Right cardiac atrium (tissue), 5 donors: ENCODE measurements around the gene CYP46A1. TPM values are rescaled to one million over a fixed set of nuclear protein-coding genes. Genes with fewer than 3 reads are reported as not detected.

ENCODE experiments used
- ATAC-seq, 2 donors: fragments of 200-7000 bp; cut with Tn5 transposase; one replicate each; pipeline versions ENCODE4 v1.8.0 to v1.9.1; 2020; ENCODE audit warnings: moderate library complexity in 2 of 2, mild to moderate bottlenecking in 1 of 2
- DNase-seq, 3 donors: peaks; one replicate each; pipeline ENCODE4 v3.0.0-alpha.2; 2020
- H3K27ac ChIP-seq: one replicate; pipeline ENCODE4 v1.5.1; 2013; ENCODE audit warnings: mild to moderate bottlenecking, low read length, control low read depth, moderate library complexity
- H3K27me3 ChIP-seq: one replicate; pipeline ENCODE4 v1.6.1; 2013; ENCODE audit not compliant: control insufficient read depth, insufficient read depth
- H3K4me1 ChIP-seq: one replicate; pipeline ENCODE4 v1.6.1; 2013; ENCODE audit warnings: low read length; ENCODE audit not compliant: control insufficient read depth, insufficient read depth
- H3K4me3 ChIP-seq: one replicate; pipeline ENCODE4 v1.5.1; 2013; ENCODE audit warnings: low read length, control low read depth
- H3K9me3 ChIP-seq: one replicate; pipeline ENCODE4 v1.6.1; 2013; ENCODE audit warnings: low read length; ENCODE audit not compliant: control insufficient read depth
- WGBS: extraction: QIAGEN DNeasy Blood & Tissue Kit; methylation state at CpG from one replicate; pipeline ENCODE4 v1.1.7; 2013; 5-methylcytosine and 5-hydroxymethylcytosine counted together
- intact Hi-C, 4 donors: fragments of 100-400 bp; cut with DNase I; formaldehyde crosslinking; loops; one replicate each; pipeline versions ENCODE4 v1.11.0 to v1.14.0; 2022 to 2023
- polyA plus RNA-seq: library from polyadenylated mRNA; stranded (reverse); fragments of 200-250 nt; gene quantifications from one replicate; pipeline ENCODE4 v1.2.3, GENCODE V29; 2013
- total RNA-seq, 4 donors: library from RNA; stranded (reverse); fragmentation: NEBNext Ultra II Directional; extraction: Animal tissue kit (Norgen Biotek cat#: 25700); gene quantifications; one replicate each; pipeline ENCODE4 v1.2.1, GENCODE V29; 2021
- donor health status: healthy with polysubstance abuse.
- donor health status: DM: no; HTN: yes; CAD: no.
- donor health status: DM: no; HTN: no; CAD: no.
- donor health status: DM: no; HTN: yes; CAD: no; lungs with severe emphysema.
- donor health status: DM: yes; HTN: yes; CAD: no.

The CYP46A1 gene
- total and polyA plus RNA-seq, 5 donors, result 5.7 to 9.2 (median 7.6) TPM

GRCh38 chr14:99748529-99748928, 64.4 kb downstream of the CYP46A1 start:
- DNase-seq, result peak in 1 of 3 donors; percentile 18
- Histone ChIP-seq H3K27ac (no peak overlapping the region), H3K27me3 (no peaks in the 10 kb centered on the region), H3K9me3 (no peaks in the 10 kb centered on the region), H3K4me1 (peaks cover 25% of the 10 kb centered on the region), H3K4me3 (no peak overlapping the region)
- intact Hi-C loops, result loop anchor here in 1 of 4 donors (10.0 kb wide), 1 partner anchor 46 kb away; the partner anchor contains the start of gene EML1
- 85% methylated on average over 9 of the region's 9 CpGs for WGBS
- no peak for ATAC-seq

GRCh38 chr14:99749142-99749541, 65.0 kb downstream of the CYP46A1 start:
- peak in 2 of 3 donors; percentile 34 to 39 for DNase-seq
- no peak for ATAC-seq
- Histone ChIP-seq H3K4me3 (no peak overlapping the region), H3K27me3 (no peaks in the 10 kb centered on the region), H3K9me3 (no peaks in the 10 kb centered on the region), H3K4me1 (peaks cover 25% of the 10 kb centered on the region), H3K27ac (no peak overlapping the region)
- 88% methylated on average over 13 of the region's 13 CpGs for WGBS
- intact Hi-C loops, result loop anchor here in 1 of 4 donors (10.0 kb wide), 1 partner anchor 46 kb away; the partner anchor contains the start of gene EML1

- intact Hi-C loops, result loop anchor here in 2 of 4 donors (5.0 to 10.0 kb wide), 2 partner anchors 42 to 45 kb away; partner anchors contain the start of gene EML1 (in 2 of the 2)
- Histone ChIP-seq H3K9me3 (no peaks in the 10 kb centered on the region), H3K4me3 (no peak overlapping the region), H3K27me3 (no peaks in the 10 kb centered on the region), H3K27ac (no peak overlapping the region), H3K4me1 (peaks cover 26% of the 10 kb centered on the region)
- DNase-seq (peak in 2 of 3 donors; percentile 83 to 86), ATAC-seq (no peak)
- 30% methylated on average over 23 of the region's 23 CpGs for WGBS
These were observed 65.9 kb downstream of the CYP46A1 start for GRCh38 chr14:99749763-99750715.

- Histone ChIP-seq H3K27me3 (no peaks in the 10 kb centered on the region), H3K4me3 (no peak overlapping the region), H3K4me1 (peaks cover 25% of the 10 kb centered on the region), H3K27ac (no peak overlapping the region), H3K9me3 (no peaks in the 10 kb centered on the region)
- DNase-seq (peak in 2 of 3 donors; percentile 25 to 36), ATAC-seq (no peak)
- whole genome bisulfite sequencing, result 94% methylated on average over 11 of the region's 11 CpGs
- intact Hi-C loops, result loop anchor here in 1 of 4 donors (5.0 kb wide), 1 partner anchor 41 kb away; the partner anchor contains the start of gene EML1
These were observed 66.8 kb downstream of the CYP46A1 start for GRCh38 chr14:99750746-99751450.

- peak in 2 of 3 donors; percentile 28 to 56 for DNase-seq
- H3K9me3 ChIP-seq, result no peaks in the 10 kb centered on the region
- H3K4me1 ChIP-seq, result peaks cover 22% of the 10 kb centered on the region
- intact Hi-C loops, result loop anchor here in 1 of 4 donors (5.0 kb wide), 1 partner anchor 40 kb away; the partner anchor contains the start of gene EML1
- H3K4me3 ChIP-seq, result no peak overlapping the region
- no peaks in the 10 kb centered on the region for H3K27me3 ChIP-seq
- H3K27ac ChIP-seq, result peak overlapping the region; percentile 21
- ATAC-seq, result no peak
- WGBS, result 53% methylated on average over 25 of the region's 25 CpGs
These were observed 67.7 kb downstream of the CYP46A1 start for GRCh38 chr14:99751539-99752485.

GRCh38 chr14:99752486-99753121, 68.5 kb downstream of the CYP46A1 start:
- Histone ChIP-seq H3K9me3 (no peaks in the 10 kb centered on the region), H3K4me3 (no peak overlapping the region), H3K27ac (peak overlapping the region; percentile 21), H3K27me3 (no peaks in the 10 kb centered on the region), H3K4me1 (peaks cover 22% of the 10 kb centered on the region)
- ATAC-seq (no peak), DNase-seq (peak in 2 of 3 donors; percentile 46 to 52)
- WGBS, result 52% methylated on average over 9 of the region's 9 CpGs
- intact Hi-C loops, result loop anchor here in 1 of 4 donors (5.0 kb wide), 1 partner anchor 40 kb away; the partner anchor contains the start of gene EML1

- no peak overlapping the region for H3K27ac ChIP-seq
- 76% methylated on average over 16 of the region's 16 CpGs for WGBS
These were observed 69.4 kb downstream of the CYP46A1 start for GRCh38 chr14:99753225-99754140.

GRCh38 chr14:99754141-99755067, 70.3 kb downstream of the CYP46A1 start:
- no peak overlapping the region for H3K27ac ChIP-seq
- peak in 2 of 3 donors; percentile 42 to 55 for DNase-seq
- 77% methylated on average over 24 of the region's 24 CpGs for WGBS
- H3K9me3 ChIP-seq, result no peaks in the 10 kb centered on the region
- H3K4me1 ChIP-seq, result peaks cover 22% of the 10 kb centered on the region
- no peak overlapping the region for H3K4me3 ChIP-seq
- H3K27me3 ChIP-seq, result no peaks in the 10 kb centered on the region
- intact Hi-C loops, result loop anchor here in 1 of 4 donors (5.0 kb wide), 1 partner anchor 38 kb away; the partner anchor contains the start of gene EML1
- ATAC-seq, result no peak

More at GRCh38 chr14:99753225-99754140, 69.4 kb downstream of the CYP46A1 start:
- ATAC-seq (no peak), DNase-seq (peak in 2 of 3 donors; percentile 44 to 51)
- intact Hi-C loops, result loop anchor here in 1 of 4 donors (5.0 kb wide), 1 partner anchor 39 kb away; the partner anchor contains the start of gene EML1
- Histone ChIP-seq H3K27me3 (no peaks in the 10 kb centered on the region), H3K4me3 (no peak overlapping the region), H3K9me3 (no peaks in the 10 kb centered on the region), H3K4me1 (peaks cover 23% of the 10 kb centered on the region)
